NCI-H82 treated with DMSO at 0.1 percent for 48 hours (cell line): ENCODE data around the gene C1QL2.

Experiments
- DNase-seq: peaks from one replicate; lab custom pipeline; 2025; ENCODE audit not compliant: unreplicated experiment; lab: John Stamatoyannopoulos, UW

The C1QL2 gene

DNA sequence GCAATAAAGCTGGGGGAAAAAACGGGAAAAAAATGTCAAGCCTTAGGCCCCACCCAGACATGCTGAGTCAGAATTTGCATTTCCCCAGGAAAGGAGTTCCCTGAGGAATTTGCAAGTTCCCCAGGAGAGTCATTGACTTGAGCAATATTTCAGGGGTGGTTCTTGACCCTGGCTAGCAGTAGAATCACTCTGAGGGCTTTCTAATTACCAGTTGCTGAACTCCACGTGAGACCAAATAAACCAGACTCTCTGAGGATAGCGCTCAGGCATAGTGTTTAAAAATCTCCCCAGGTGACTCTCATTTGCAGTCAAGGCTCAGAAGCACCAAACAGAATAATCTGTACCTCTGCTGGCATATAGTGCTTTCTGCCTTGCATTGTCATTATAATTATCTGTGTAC, 48.7 kb downstream of the C1QL2 start:
- DNase-seq: no peak

DNA sequence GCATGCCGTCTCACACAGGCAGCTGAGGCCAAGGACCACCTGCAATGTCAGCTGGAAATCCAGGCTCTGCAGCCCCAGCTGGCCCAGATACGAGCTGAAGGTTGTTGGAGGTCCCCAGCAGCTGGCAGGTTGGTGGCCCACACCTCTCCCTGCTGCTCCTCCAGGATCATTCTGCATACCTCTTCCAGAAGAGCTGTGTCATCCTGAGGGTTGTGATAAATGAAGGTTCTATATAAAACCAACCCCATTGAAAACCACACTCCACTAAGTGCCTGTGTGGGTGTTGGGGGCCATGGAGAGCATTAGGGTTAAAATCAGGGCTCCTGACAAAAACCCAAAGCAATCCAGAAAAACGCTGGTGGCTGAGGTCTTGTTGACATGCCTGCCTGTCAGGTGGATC, 50.4 kb downstream of the C1QL2 start:
- DNase-seq: no peak

- DNase-seq: no peak
Observed at GRCh38 chr2:119106301-119106897, 52.2 kb downstream of the C1QL2 start.
